Measurements from ENCODE around the gene ELF5.

Gene ELF5

GRCh38 chr11:34492806-34493414 lies 20.7 kb downstream of the ELF5 start:
- ATAC-seq (no peak), DNase-seq (peak; percentile 54)

- ATAC-seq (no peak), DNase-seq (no peak)
Measured at GRCh38 chr11:34490304-34490703, 23.3 kb downstream of the ELF5 start.

GRCh38 chr11:34488855-34489557 lies 24.6 kb downstream of the ELF5 start:
- no peak for DNase-seq
- ATAC-seq: no peak

GRCh38 chr11:34487430-34487829 lies 26.2 kb downstream of the ELF5 start:
- ATAC-seq (peak; percentile 41), DNase-seq (no peak)

- ATAC-seq (peak; percentile 14), DNase-seq (no peak)
Measured at GRCh38 chr11:34483106-34483874, 30.3 kb downstream of the ELF5 start.

- DNase-seq (no peak), ATAC-seq (no peak)
Measured at GRCh38 chr11:34481307-34481706, 32.3 kb downstream of the ELF5 start.

- DNase-seq (no peak), ATAC-seq (no peak)
Measured at GRCh38 chr11:34480314-34480713, 33.3 kb downstream of the ELF5 start.

- DNase-seq: no peak
Measured at GRCh38 chr11:34478845-34479663, 34.5 kb downstream of the ELF5 start.

GRCh38 chr11:34476849-34477248 lies 36.7 kb downstream of the ELF5 start:
- DNase-seq (no peak), ATAC-seq (no peak)

More at GRCh38 chr11:34478845-34479663, 34.5 kb downstream of the ELF5 start:
- ATAC-seq: no peak

- ATAC-seq: no peak
- DNase-seq: no peak
Measured at GRCh38 chr11:34475656-34476055, 37.9 kb downstream of the ELF5 start.

- DNase-seq (no peak), ATAC-seq (no peak)
Measured at GRCh38 chr11:34473603-34474169, 39.9 kb downstream of the ELF5 start.

GRCh38 chr11:34468209-34468841 lies 45.3 kb downstream of the ELF5 start:
- DNase-seq (peak; percentile 50), ATAC-seq (peak; percentile 69)

- no peak for ATAC-seq
- no peak for DNase-seq
Measured at GRCh38 chr11:34466802-34467488, 46.6 kb downstream of the ELF5 start.

GRCh38 chr11:34464591-34465051 lies 49.0 kb downstream of the ELF5 start:
- ATAC-seq (no peak), DNase-seq (no peak)

- no peak for DNase-seq
- no peak for ATAC-seq
Measured at GRCh38 chr11:34461215-34461614, 52.4 kb downstream of the ELF5 start.

- ATAC-seq: no peak
- no peak for DNase-seq
Measured at GRCh38 chr11:34460278-34460677, 53.3 kb downstream of the ELF5 start.

GRCh38 chr11:34459507-34460162 lies 54.0 kb downstream of the ELF5 start:
- no peak for DNase-seq
- no peak for ATAC-seq

GRCh38 chr11:34458525-34458924 lies 55.1 kb downstream of the ELF5 start:
- ATAC-seq: no peak
- DNase-seq: no peak

GRCh38 chr11:34457607-34458006 lies 56.0 kb downstream of the ELF5 start:
- DNase-seq: no peak
- ATAC-seq: no peak

All from stimulated activated naive CD8-positive, alpha-beta T cell treated with anti-CD3 and anti-CD28 coated beads, Interleukin-15, Interleukin-2, amounts not matched to agents 100 U/mL and 50 U/mL, for 24 hours (primary cell).